GM12878 (cell line): ENCODE results near the gene AMHR2. TPM values are rescaled to one million over a fixed set of nuclear protein-coding genes. Genes with fewer than 3 reads are reported as not detected.
A peak's percentile ranks its signal among the peaks of the same experiment; 100 is the strongest.

ENCODE experiments used
- ATAC-seq: fragments of 200-7000 bp; cut with Tn5 transposase; 3 replicates; pipeline ENCODE4 v1.9.1; 2020; ENCODE audit warnings: mild to moderate bottlenecking, moderate library complexity
- BruUV-seq: library from RNA; stranded (reverse); fragments of 400-500 nt; replicated peaks from 2 replicates; lab custom pipeline; 2021; lab: Mats Ljungman, UMichigan
- CTCF ChIA-PET: fragments of 300-600 bp; sonication (Branson Sonifier 250); formaldehyde crosslinking; extraction: SDS; loops from one replicate; lab custom pipeline; 2021; ENCODE audit warnings: inconsistent platforms; lab: Yijun Ruan, JAX
- POLR2A ChIA-PET: fragments of 350-600 bp; formaldehyde crosslinking; extraction: SDS; loops from one replicate; lab custom pipeline; 2021; ENCODE audit warnings: inconsistent platforms; lab: Charles Lee
- RAD21 ChIA-PET: fragments of 300-600 bp; sonication (Branson Sonifier 250); formaldehyde crosslinking; loops from one replicate; lab custom pipeline; 2023; ENCODE audit warnings: antibody characterized with exemption; ENCODE audit not compliant: unreplicated experiment; lab: Charles Lee
- SMC1A ChIA-PET: fragments of 300-600 bp; sonication (Branson Sonifier 250); formaldehyde crosslinking; loops from one replicate; lab custom pipeline; 2023; ENCODE audit not compliant: unreplicated experiment, uncharacterized antibody; lab: Charles Lee
- DNase-seq: peaks from one replicate; pipeline ENCODE4 v3.0.0-alpha.2; 2011; ENCODE audit warnings: low read depth, low spot score
- FAIRE-seq: peaks from 3 replicates; lab custom pipeline; 2011; peaks lifted over from hg19 to GRCh38; lab: Jason Lieb, UNC
- H2AFZ ChIP-seq: 2 replicates; pipeline ENCODE4 v1.6.0; 2011; ENCODE audit warnings: low read depth, low read length, control low read depth; ENCODE audit not compliant: control insufficient read depth
- H3K27ac ChIP-seq: 2 replicates; pipeline ENCODE4 v1.5.1; 2011; ENCODE audit warnings: control low read depth; ENCODE audit not compliant: control insufficient read depth, insufficient read depth
- H3K27me3 ChIP-seq, 2 experiments: replicated peaks in 1 of 2; 2 replicates each; pipeline versions ENCODE4 v1.6.0 to v1.6.1; 2011; ENCODE audit warnings: low read length in 1 of 2; ENCODE audit not compliant: control insufficient read depth in 2 of 2, insufficient read depth in 2 of 2
- H3K36me3 ChIP-seq, 2 experiments: 2 replicates each; pipeline ENCODE4 v1.5.1; 2011; ENCODE audit warnings: low read length in 1 of 2; ENCODE audit not compliant: control insufficient read depth in 2 of 2, insufficient read depth in 2 of 2
- H3K4me1 ChIP-seq: 2 replicates; pipeline ENCODE4 v1.6.1; 2011; ENCODE audit warnings: mild to moderate bottlenecking, low read length, moderate library complexity, mixed read lengths; ENCODE audit not compliant: control insufficient read depth, insufficient read depth
- H3K4me2 ChIP-seq: 2 replicates; pipeline ENCODE4 v1.6.0; 2011; ENCODE audit warnings: control low read depth; ENCODE audit not compliant: control insufficient read depth, insufficient read depth
- H3K4me3 ChIP-seq: fragments of 200-600 bp; sonication (generic); 2 replicates; pipeline ENCODE4 v1.5.1; 2016
- H3K79me2 ChIP-seq: 2 replicates; pipeline ENCODE4 v1.6.0; 2011; ENCODE audit warnings: low read length; ENCODE audit not compliant: control insufficient read depth, insufficient read depth
- H3K9ac ChIP-seq: 2 replicates; pipeline ENCODE4 v1.8.0; 2011; ENCODE audit warnings: low read length, control low read depth, mixed read lengths; ENCODE audit not compliant: control insufficient read depth, insufficient read depth
- H3K9me3 ChIP-seq: replicated peaks from 3 replicates; pipeline ENCODE4 v1.5.1; 2011; ENCODE audit warnings: mild to moderate bottlenecking, low read length; ENCODE audit not compliant: control insufficient read depth, insufficient read depth
- H4K20me1 ChIP-seq: 2 replicates; pipeline ENCODE4 v1.6.0; 2011; ENCODE audit not compliant: control insufficient read depth, insufficient read depth
- ASH2L ChIP-seq: fragments of 300-600, 200-600 bp; sonication (generic); IDR thresholded peaks from 2 replicates; pipeline ENCODE4 v1.6.1; 2017; ENCODE audit warnings: low read depth, mild to moderate bottlenecking, borderline replicate concordance
- ELK1 ChIP-seq: IDR thresholded peaks from 2 replicates; pipeline ENCODE4 v1.6.1; 2012; ENCODE audit warnings: low read depth, low read length, improper control_type of control experiment
- HDAC2 ChIP-seq: fragments of 200-600 bp; sonication (generic); IDR thresholded peaks from 2 replicates; pipeline ENCODE4 v1.6.1; 2017
- IKZF1 ChIP-seq: fragments of 450-650 bp; conservative IDR thresholded peaks from 2 replicates; pipeline ENCODE4 v1.6.1; 2017; ENCODE audit warnings: antibody characterized with exemption, mild to moderate bottlenecking
- KAT2A ChIP-seq: conservative IDR thresholded peaks from 2 replicates; pipeline ENCODE4 v1.6.1; 2011; ENCODE audit warnings: low read depth, low read length; ENCODE audit not compliant: control insufficient read depth
- LARP7 ChIP-seq: fragments of 450-650 bp; IDR thresholded peaks from 2 replicates; pipeline ENCODE4 v1.6.1; 2017; ENCODE audit warnings: mild to moderate bottlenecking
- MTA2 ChIP-seq: fragments of 450-650 bp; IDR thresholded peaks from 2 replicates; pipeline ENCODE4 v1.6.1; 2016; ENCODE audit warnings: low read depth, mild to moderate bottlenecking, moderate library complexity
- NFYA ChIP-seq: IDR thresholded peaks from 2 replicates; pipeline ENCODE4 v1.6.1; 2011; ENCODE audit warnings: low read depth, mild to moderate bottlenecking, low read length, improper control_type of control experiment, borderline replicate concordance
- NR2C1 ChIP-seq: fragments of 450-650 bp; IDR thresholded peaks from 2 replicates; pipeline ENCODE4 v1.6.1; 2017; ENCODE audit warnings: antibody characterized with exemption, mild to moderate bottlenecking, moderate library complexity
- POLR2AphosphoS5 ChIP-seq: IDR thresholded peaks from 2 replicates; pipeline ENCODE4 v1.6.1; 2011; ENCODE audit warnings: mild to moderate bottlenecking, low read length, inconsistent platforms
- TCF12 ChIP-seq: IDR thresholded peaks from 2 replicates; pipeline ENCODE4 v1.6.1; 2011; ENCODE audit warnings: low read depth, mild to moderate bottlenecking, low read length
- USF2 ChIP-seq: IDR thresholded peaks from 2 replicates; pipeline ENCODE4 v1.6.1; 2011; ENCODE audit warnings: low read depth, low read length, improper control_type of control experiment, borderline replicate concordance
- WGBS: methylation state at CpG from one replicate; pipeline ENCODE4 v1.1.6; 2016; ENCODE audit warnings: low lambda C conversion rate; ENCODE audit not compliant: insufficient replicate concordance, insufficient coverage; ENCODE audit errors: missing lambda C conversion rate; 5-methylcytosine and 5-hydroxymethylcytosine counted together
- in situ Hi-C: fragments of 300-500 bp; cut with MboI; formaldehyde crosslinking; loops from 9 replicates; pipeline ENCODE4 v1.14.3; 2018; ENCODE audit warnings: mixed read lengths
- intact Hi-C: fragments of 100-400 bp; cut with micrococcal nuclease; formaldehyde crosslinking; loops from one replicate; pipeline ENCODE4 v1.14.2; 2022; ENCODE audit not compliant: unreplicated experiment
- polyA plus RNA-seq, 11 experiments: library from polyadenylated mRNA; depleted of rRNA in 4 of 11; unstranded in 6 of 11; stranded (reverse) in 5 of 11; fragments of >200 nt; fragmentation: Nextera tagmentation in 4 of 11; fragmentation: Illumina TruSeq in 1 of 11; extraction: Ambion mirVana in 4 of 11; extraction: Trizol in 1 of 11; gene quantifications; 1 replicate in 1 of 11; 2 replicates in 10 of 11; pipeline versions ENCODE4 v1.2.1 to v1.2.3, GENCODE V29; 2011 to 2016; ENCODE audit warnings: inconsistent platforms in 2 of 11, missing spikeins in 2 of 11, low read depth in 1 of 11
- total RNA-seq, 4 experiments: library from RNA; depleted of rRNA in 3 of 4; stranded (reverse); fragments of >200 nt in 3 of 4; fragmentation: Illumina TruSeq in 1 of 4; extraction: Trizol in 1 of 4; gene quantifications; 2 replicates each; pipeline versions ENCODE4 v1.2.1 to v1.2.3, GENCODE V29; 2013 to 2021
- TF ChIP-seq, protein P1 (sequence below): fragments of 450-650 bp; IDR thresholded peaks from 2 replicates; pipeline ENCODE4 v1.6.1; 2017; ENCODE audit warnings: low read depth, mild to moderate bottlenecking, moderate library complexity
- TF ChIP-seq, protein P2 (sequence below): fragments of 150-350 bp; IDR thresholded peaks from 2 replicates; pipeline ENCODE4 v1.6.1; 2014; ENCODE audit warnings: mild to moderate bottlenecking, low read depth, low read length

AMHR2 gene
- total and polyA plus RNA-seq, 10 of the 15 experiments (the other 5 are each of a cell fraction or from before 2014, with no cell fraction given) = 0.06 TPM; not detected in 9

DNA sequence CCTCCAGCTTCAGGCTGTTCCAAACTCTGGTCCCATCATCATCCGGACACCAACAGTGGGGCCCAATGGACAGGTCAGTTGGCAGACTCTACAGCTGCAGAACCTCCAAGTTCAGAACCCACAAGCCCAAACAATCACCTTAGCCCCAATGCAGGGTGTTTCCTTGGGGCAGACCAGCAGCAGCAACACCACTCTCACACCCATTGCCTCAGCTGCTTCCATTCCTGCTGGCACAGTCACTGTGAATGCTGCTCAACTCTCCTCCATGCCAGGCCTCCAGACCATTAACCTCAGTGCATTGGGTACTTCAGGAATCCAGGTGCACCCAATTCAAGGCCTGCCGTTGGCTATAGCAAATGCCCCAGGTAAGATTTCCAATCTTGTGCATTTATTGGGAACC, 40.4 kb upstream of the AMHR2 start:
- peaks cover 4% of the 10 kb centered on the region; the same call in 1 of the 2 replicates for H4K20me1 ChIP-seq
- FAIRE-seq = no peak
- peak overlapping the region; percentile 83 for H3K4me2 ChIP-seq
- POLR2A ChIA-PET = interaction anchor here (0.6 to 5.5 kb wide), 9 partner anchors 18 to 138 kb away, joined by 3 to 37 read pairs (median 4); partner anchors contain the start of gene TARBP2
- peaks cover 25% of the 10 kb centered on the region for H3K4me1 ChIP-seq
- no peak for DNase-seq
- H3K79me2 ChIP-seq = peaks cover 56% of the 10 kb centered on the region
- TF ChIP-seq TCF12 (no peak), NFYA (no peak), LARP7 (no peak), MTA2 (no peak), NR2C1 (no peak), IKZF1 (no peak), POLR2AphosphoS5 (no peak), ELK1 (no peak), KAT2A (no peak), HDAC2 (no peak), USF2 (no peak), ASH2L (no peak)
- TF ChIP-seq, protein P1, sequence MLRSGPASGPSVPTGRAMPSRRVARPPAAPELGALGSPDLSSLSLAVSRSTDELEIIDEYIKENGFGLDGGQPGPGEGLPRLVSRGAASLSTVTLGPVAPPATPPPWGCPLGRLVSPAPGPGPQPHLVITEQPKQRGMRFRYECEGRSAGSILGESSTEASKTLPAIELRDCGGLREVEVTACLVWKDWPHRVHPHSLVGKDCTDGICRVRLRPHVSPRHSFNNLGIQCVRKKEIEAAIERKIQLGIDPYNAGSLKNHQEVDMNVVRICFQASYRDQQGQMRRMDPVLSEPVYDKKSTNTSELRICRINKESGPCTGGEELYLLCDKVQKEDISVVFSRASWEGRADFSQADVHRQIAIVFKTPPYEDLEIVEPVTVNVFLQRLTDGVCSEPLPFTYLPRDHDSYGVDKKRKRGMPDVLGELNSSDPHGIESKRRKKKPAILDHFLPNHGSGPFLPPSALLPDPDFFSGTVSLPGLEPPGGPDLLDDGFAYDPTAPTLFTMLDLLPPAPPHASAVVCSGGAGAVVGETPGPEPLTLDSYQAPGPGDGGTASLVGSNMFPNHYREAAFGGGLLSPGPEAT = no peak
- TF ChIP-seq, protein P2, sequence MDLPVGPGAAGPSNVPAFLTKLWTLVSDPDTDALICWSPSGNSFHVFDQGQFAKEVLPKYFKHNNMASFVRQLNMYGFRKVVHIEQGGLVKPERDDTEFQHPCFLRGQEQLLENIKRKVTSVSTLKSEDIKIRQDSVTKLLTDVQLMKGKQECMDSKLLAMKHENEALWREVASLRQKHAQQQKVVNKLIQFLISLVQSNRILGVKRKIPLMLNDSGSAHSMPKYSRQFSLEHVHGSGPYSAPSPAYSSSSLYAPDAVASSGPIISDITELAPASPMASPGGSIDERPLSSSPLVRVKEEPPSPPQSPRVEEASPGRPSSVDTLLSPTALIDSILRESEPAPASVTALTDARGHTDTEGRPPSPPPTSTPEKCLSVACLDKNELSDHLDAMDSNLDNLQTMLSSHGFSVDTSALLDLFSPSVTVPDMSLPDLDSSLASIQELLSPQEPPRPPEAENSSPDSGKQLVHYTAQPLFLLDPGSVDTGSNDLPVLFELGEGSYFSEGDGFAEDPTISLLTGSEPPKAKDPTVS = no peak
- BruUV-seq = no TSS peak
- no peak overlapping the region for H2AFZ ChIP-seq
- H3K9ac ChIP-seq = peak overlapping the region; percentile 9
- no peaks in the 10 kb centered on the region for H3K27me3 ChIP-seq
- intact Hi-C loops = loop anchor here (5.0 kb wide), 1 partner anchor 39 kb away; the partner anchor contains the start of gene AMHR2
- RAD21 ChIA-PET = interaction anchor here (1.0 to 6.4 kb wide), 8 partner anchors 9 to 62 kb away, joined by 3 to 91 read pairs (median 6); partner anchors contain the start of gene AAAS
- peaks cover 11% of the 10 kb centered on the region in 2 experiments; a peak in 3 of 4 replicates for H3K36me3 ChIP-seq
- no peak for ATAC-seq
- no peaks in the 10 kb centered on the region; the same call in 2 of the 3 replicates for H3K9me3 ChIP-seq
- no peak overlapping the region for H3K27ac ChIP-seq
- in situ Hi-C loops = no loop called here
- peak overlapping the region; percentile 47; the same call in 1 of the 2 replicates for H3K4me3 ChIP-seq
- SMC1A ChIA-PET = interaction anchor here (1.0 to 6.9 kb wide), 13 partner anchors 9 to 59 kb away, joined by 3 to 124 read pairs (median 6); partner anchors contain the start of gene AMHR2
- 78% methylated on average over 2 of the region's 2 CpGs for WGBS
- CTCF ChIA-PET = interaction anchor here (1.0 to 8.1 kb wide), 13 partner anchors 12 to 93 kb away, joined by 3 to 164 read pairs (median 9); partner anchors contain the start of gene AAAS
